Tibial artery (tissue), 4 donors: ENCODE measurements around the gene SLC43A3.
"Not testable (repeated sequence)": the region's sequence is repeated elsewhere in the genome, so short reads cannot be mapped to it uniquely, and the experiment has no call there.

Experiments
- DNase-seq, 2 donors: peaks; one replicate each; pipeline ENCODE4 v3.0.0-alpha.2; 2019
- H3K27ac ChIP-seq, 2 donors: fragments of 200-600 bp; sonication (generic) in 1 of 2; 1 replicate in 1 of 2; 2 replicates in 1 of 2; pipeline ENCODE4 v1.5.1; 2018 to 2019; ENCODE audit warnings: mild to moderate bottlenecking in 1 of 2
- H3K27me3 ChIP-seq, 2 donors: fragments of 200-600 bp; sonication (generic) in 1 of 2; one replicate each; pipeline versions ENCODE4 v1.5.1 to v1.6.0; 2016 to 2019
- H3K36me3 ChIP-seq, 3 donors: fragments of 200-600 bp; sonication (generic) in 2 of 3; one replicate each; pipeline ENCODE4 v1.5.1; 2016 to 2019; ENCODE audit warnings: mild to moderate bottlenecking in 2 of 3
- H3K4me1 ChIP-seq, 4 donors: fragments of 200-600 bp; sonication (generic) in 2 of 4; 1 replicate in 3 of 4; 2 replicates in 1 of 4; pipeline ENCODE4 v1.5.1; 2016 to 2019
- H3K4me3 ChIP-seq, 2 donors: fragments of 200-600 bp; sonication (generic) in 1 of 2; 1 replicate in 1 of 2; 2 replicates in 1 of 2; pipeline ENCODE4 v1.5.1; 2018 to 2019; ENCODE audit warnings: mild to moderate bottlenecking in 2 of 2
- H3K9me3 ChIP-seq, 3 donors: fragments of 200-600 bp; sonication (generic) in 1 of 3; one replicate each; pipeline ENCODE4 v1.5.1; 2016 to 2019
- CTCF ChIP-seq, 2 experiments: fragments of 200-600 bp in 1 of 2; fragments of 450-650 bp in 1 of 2; IDR thresholded peaks; one replicate each; pipeline ENCODE4 v1.5.1; 2017 to 2019; ENCODE audit warnings: antibody characterized with exemption in 2 of 2, mild to moderate bottlenecking in 1 of 2, moderate library complexity in 1 of 2
- intact Hi-C: fragments of 100-400 bp; cut with DNase I; formaldehyde crosslinking; loops from one replicate; pipeline ENCODE4 v1.15.0; 2023; ENCODE audit warnings: low total_unique reads

Gene SLC43A3

DNA sequence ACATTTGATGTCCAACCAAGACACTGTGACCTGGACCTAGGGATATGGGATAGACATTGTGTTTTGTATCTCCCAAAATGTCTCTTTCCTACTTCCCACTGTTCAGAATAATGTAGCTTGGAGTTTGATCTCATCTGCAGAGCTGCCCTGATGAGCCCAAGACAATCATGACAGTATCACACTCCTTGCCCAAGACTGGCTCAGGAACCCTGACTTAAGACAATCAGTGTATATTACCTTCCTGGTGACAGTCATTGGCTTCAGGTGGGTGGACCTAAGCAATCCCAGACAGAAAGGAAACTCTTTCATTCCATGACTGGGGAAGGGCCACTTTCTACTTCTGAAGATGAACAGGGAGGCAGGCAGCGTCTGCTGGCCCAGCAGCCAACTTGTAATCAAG lies 19.1 kb upstream of the SLC43A3 start:
- no peak overlapping the region for H3K27ac ChIP-seq
- intact Hi-C loops = no loop called here
- no peak for TF ChIP-seq CTCF (IDR thresholded peaks at IDR 0.05)

GRCh38 chr11:57445122-57445394 lies 18.1 kb upstream of the SLC43A3 start:
- intact Hi-C loops, H3K36me3 ChIP-seq, H3K4me1 ChIP-seq, H3K4me3 ChIP-seq, H3K27ac ChIP-seq, DNase-seq, H3K9me3 ChIP-seq: not testable (repeated sequence)
- H3K27me3 ChIP-seq = peaks cover 0 to 12% of the 10 kb centered on the region in 2 donors

More for the DNA sequence above, 19.1 kb upstream of the SLC43A3 start:
- H3K36me3 ChIP-seq = no peaks in the 10 kb centered on the region
- no peak for DNase-seq
- H3K4me1 ChIP-seq = no peaks in the 10 kb centered on the region
- no peaks in the 10 kb centered on the region for H3K9me3 ChIP-seq
- peaks cover 0 to 12% of the 10 kb centered on the region in 2 donors for H3K27me3 ChIP-seq
- no peak overlapping the region for H3K4me3 ChIP-seq

- no peak for TF ChIP-seq CTCF (IDR thresholded peaks at IDR 0.05)
- no peak for DNase-seq
- Histone ChIP-seq H3K9me3 (no peaks in the 10 kb centered on the region), H3K4me3 (no peak overlapping the region), H3K27me3 (peaks cover 0 to 12% of the 10 kb centered on the region in 2 donors), H3K4me1 (no peaks in the 10 kb centered on the region), H3K36me3 (no peaks in the 10 kb centered on the region), H3K27ac (no peak overlapping the region)
- intact Hi-C loops = no loop called here
Measured at GRCh38 chr11:57444362-57445121, 17.6 kb upstream of the SLC43A3 start.

- no peak for TF ChIP-seq CTCF (IDR thresholded peaks at IDR 0.05)
- Histone ChIP-seq H3K4me1 (no peaks in the 10 kb centered on the region), H3K4me3 (no peak overlapping the region), H3K27me3 (peaks cover 0 to 6% of the 10 kb centered on the region in 2 donors), H3K9me3 (no peaks in the 10 kb centered on the region), H3K36me3 (no peaks in the 10 kb centered on the region), H3K27ac (no peak overlapping the region)
- intact Hi-C loops = no loop called here
- no peak for DNase-seq
Measured at GRCh38 chr11:57440744-57441414, 14.0 kb upstream of the SLC43A3 start.

- intact Hi-C loops = loop anchor here (10.0 kb wide), 1 partner anchor 95 kb away; no protein-coding TSS in a partner anchor
Measured at GRCh38 chr11:57439786-57440185, 12.9 kb upstream of the SLC43A3 start.

More at GRCh38 chr11:57439786-57440185, 12.9 kb upstream of the SLC43A3 start:
- no peak for DNase-seq
- Histone ChIP-seq H3K9me3 (no peaks in the 10 kb centered on the region), H3K36me3 (no peaks in the 10 kb centered on the region), H3K27me3 (no peaks in the 10 kb centered on the region), H3K4me1 (peaks cover 0 to 4% (median 0%) of the 10 kb centered on the region in 4 donors), H3K27ac (no peak overlapping the region), H3K4me3 (no peak overlapping the region)
- TF ChIP-seq CTCF (IDR thresholded peaks at IDR 0.05) = no peak
